ENCODE data around the gene MTA1. TPM values are rescaled to one million over a fixed set of nuclear protein-coding genes. Genes with fewer than 3 reads are reported as not detected.

MTA1 gene
- total RNA-seq, 1 donor from 2014 or later: 59.8 TPM

GRCh38 chr14:105424861-105425260 lies 5.2 kb downstream of the MTA1 start:
- Mint-ChIP-seq H3K4me1 (peaks cover 13% of the 10 kb centered on the region), H3K4me3 (no peak overlapping the region), H3K27ac (no peak overlapping the region), H3K27me3 (ENCODE audit: insufficient read depth, low read depth) (no peaks in the 10 kb centered on the region), H3K36me3 (peaks cover 39% of the 10 kb centered on the region), H3K9me3 (peaks cover 18% of the 10 kb centered on the region)
- no peaks in the 10 kb centered on the region for H3F3A ChIP-seq (ENCODE audit: low read depth)
- peaks cover 70% of the 10 kb centered on the region for H4K20me1 ChIP-seq (ENCODE audit: low read depth)
- TF ChIP-seq CTCF (IDR thresholded peaks at IDR 0.05) (no peak), EZH2 (IDR thresholded peaks at IDR 0.05) (no peak), EZH2phosphoT487 (IDR thresholded peaks at IDR 0.05) (no peak)
- no peaks in the 10 kb centered on the region for H3K27me3 ChIP-seq
- no peak overlapping the region for H3K27ac ChIP-seq
- H3K79me2 ChIP-seq (ENCODE audit: low read depth): peaks cover 98% of the 10 kb centered on the region
- H3K4me3 ChIP-seq: no peak overlapping the region
- no peak overlapping the region for H3K4me2 ChIP-seq
- H3K9me3 ChIP-seq (ENCODE audit: low read depth): no peaks in the 10 kb centered on the region
- peaks cover 12% of the 10 kb centered on the region for H3K4me1 ChIP-seq
- no peak for DNase-seq (ENCODE audit: low spot score)
- no peak overlapping the region for H2AFZ ChIP-seq (replicated peaks)
- no peak overlapping the region for H3K9ac ChIP-seq
- H3K36me3 ChIP-seq: no peaks in the 10 kb centered on the region

- H3K36me3 ChIP-seq: no peaks in the 10 kb centered on the region
- peaks cover 48% of the 10 kb centered on the region for H3K36me3 Mint-ChIP-seq
- no peaks in the 10 kb centered on the region for H3F3A ChIP-seq (ENCODE audit: low read depth)
- no peak overlapping the region for H3K27ac Mint-ChIP-seq
- H3K27me3 ChIP-seq: no peaks in the 10 kb centered on the region
- no peak overlapping the region for H3K4me3 ChIP-seq
- no peak overlapping the region for H3K9ac ChIP-seq
- H4K20me1 ChIP-seq (ENCODE audit: low read depth): peaks cover 72% of the 10 kb centered on the region
- peaks cover 100% of the 10 kb centered on the region for H3K79me2 ChIP-seq (ENCODE audit: low read depth)
- H3K27me3 Mint-ChIP-seq (ENCODE audit: insufficient read depth, low read depth): no peaks in the 10 kb centered on the region
- TF ChIP-seq EZH2 (IDR thresholded peaks at IDR 0.05) (no peak), EZH2phosphoT487 (IDR thresholded peaks at IDR 0.05) (no peak), CTCF (IDR thresholded peaks at IDR 0.05) (no peak)
- H3K9me3 Mint-ChIP-seq: peaks cover 27% of the 10 kb centered on the region
- peaks cover 13% of the 10 kb centered on the region for H3K4me1 Mint-ChIP-seq
- H3K27ac ChIP-seq: no peak overlapping the region
- H3K9me3 ChIP-seq (ENCODE audit: low read depth): no peaks in the 10 kb centered on the region
- peaks cover 9% of the 10 kb centered on the region for H3K4me1 ChIP-seq
- no peak overlapping the region for H2AFZ ChIP-seq (replicated peaks)
- H3K4me2 ChIP-seq: no peak overlapping the region
- DNase-seq (ENCODE audit: low spot score): no peak
- no peak overlapping the region for H3K4me3 Mint-ChIP-seq
These were observed 6.2 kb downstream of the MTA1 start for GRCh38 chr14:105425823-105426247.

GRCh38 chr14:105426416-105427130 lies 6.9 kb downstream of the MTA1 start:
- no peak overlapping the region for H2AFZ ChIP-seq (replicated peaks)
- peaks cover 1% of the 10 kb centered on the region for H3K4me1 ChIP-seq
- Mint-ChIP-seq H3K4me3 (no peak overlapping the region), H3K36me3 (peaks cover 54% of the 10 kb centered on the region), H3K9me3 (peaks cover 32% of the 10 kb centered on the region), H3K27me3 (ENCODE audit: insufficient read depth, low read depth) (no peaks in the 10 kb centered on the region), H3K27ac (no peak overlapping the region), H3K4me1 (peaks cover 13% of the 10 kb centered on the region)
- no peak overlapping the region for H3K27ac ChIP-seq
- H3K4me2 ChIP-seq: no peak overlapping the region
- peaks cover 71% of the 10 kb centered on the region for H4K20me1 ChIP-seq (ENCODE audit: low read depth)
- H3K9me3 ChIP-seq (ENCODE audit: low read depth): no peaks in the 10 kb centered on the region
- peaks cover 100% of the 10 kb centered on the region for H3K79me2 ChIP-seq (ENCODE audit: low read depth)
- no peaks in the 10 kb centered on the region for H3F3A ChIP-seq (ENCODE audit: low read depth)
- DNase-seq (ENCODE audit: low spot score): no peak
- no peak overlapping the region for H3K4me3 ChIP-seq
- no peak overlapping the region for H3K9ac ChIP-seq
- no peaks in the 10 kb centered on the region for H3K27me3 ChIP-seq
- TF ChIP-seq EZH2phosphoT487 (IDR thresholded peaks at IDR 0.05): no peak
- no peak for TF ChIP-seq EZH2 (IDR thresholded peaks at IDR 0.05)
- TF ChIP-seq CTCF (IDR thresholded peaks at IDR 0.05): no peak
- no peaks in the 10 kb centered on the region for H3K36me3 ChIP-seq

Data from neural progenitor cell (in vitro differentiated cells).